ENCODE data around the gene PPM1L.

DNA sequence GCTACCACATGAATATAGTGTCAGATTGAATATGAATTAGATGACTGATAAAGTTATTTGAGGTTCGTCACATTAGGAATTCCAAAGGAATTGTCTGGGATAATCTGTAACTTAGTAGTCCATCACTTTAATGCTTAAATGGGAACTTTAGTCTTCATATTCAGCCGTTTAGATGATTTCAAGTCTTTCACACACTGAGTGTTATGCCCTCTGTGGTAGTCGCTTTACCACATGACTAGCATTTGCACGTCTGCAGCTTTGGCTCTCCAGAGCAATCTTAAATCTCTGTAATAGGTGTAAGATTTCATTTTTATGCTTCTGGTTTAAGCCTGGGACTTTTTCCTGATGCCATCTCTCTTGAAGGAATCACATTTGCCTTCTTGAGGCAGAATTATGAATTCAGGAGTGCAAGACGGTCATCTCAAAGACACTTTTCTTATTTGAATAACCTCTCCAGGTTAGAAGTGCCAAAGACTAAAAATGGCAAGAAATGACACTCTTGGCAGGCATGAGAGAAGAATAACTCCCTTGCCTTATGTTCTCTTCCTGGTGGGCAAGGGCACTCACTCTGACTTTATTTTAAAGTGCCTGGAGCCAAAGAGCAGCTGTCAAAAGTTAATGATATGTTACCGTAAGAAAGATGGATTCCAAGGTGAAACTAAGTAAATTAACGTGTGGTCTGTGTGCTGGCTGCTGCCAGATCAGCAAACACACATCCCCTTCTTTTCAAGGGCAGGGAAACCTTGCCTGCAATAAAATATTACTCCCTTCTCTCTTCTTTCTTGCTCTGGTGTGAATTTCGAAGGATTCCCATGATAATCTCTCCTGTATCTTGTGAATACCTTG is 195.8 kb downstream of the PPM1L start:
- TF ChIP-seq POLR2A (IDR thresholded peaks at IDR 0.05; ENCODE audit: low read length): no peak
- TF ChIP-seq GATA1 (IDR thresholded peaks at IDR 0.05; ENCODE audit: low read depth, low read length): no peak

Measured in erythroblast (primary cell).